ENCODE data around the gene FGF10.

FGF10 gene

DNA sequence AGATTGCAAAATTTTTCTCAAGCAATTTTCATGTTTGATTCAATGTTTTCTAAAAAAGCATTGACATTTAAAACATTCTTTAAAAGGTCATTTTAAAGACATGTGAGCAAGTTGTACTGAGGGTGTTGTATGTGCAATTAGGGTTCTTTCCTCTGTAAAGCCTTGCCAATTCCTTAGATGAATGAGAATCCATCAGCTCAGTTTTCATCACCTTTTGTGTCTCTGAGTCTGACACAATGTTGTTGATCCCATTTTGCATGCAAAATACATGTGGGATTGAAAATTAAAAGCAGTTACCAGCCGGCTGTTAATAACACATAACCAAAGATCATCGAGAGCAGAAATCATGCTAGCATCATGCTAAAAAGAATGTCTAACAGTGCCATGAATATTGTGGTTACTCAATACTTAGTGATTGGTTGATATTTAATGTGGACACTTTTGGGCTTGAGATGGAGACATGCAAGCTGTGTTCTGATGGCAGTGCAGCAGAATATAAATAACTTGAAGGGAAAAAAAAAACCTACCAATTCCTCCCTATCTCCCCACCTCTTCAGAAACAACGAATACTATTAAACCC, 57.7 kb downstream of the FGF10 start:
- no peaks in the 10 kb centered on the region for H3K27me3 ChIP-seq (replicated peaks; ENCODE audit: control insufficient read depth, insufficient read depth, low read length)
- DNase-seq (ENCODE audit: extremely low read depth, insufficient read length), result no peak
- H3K36me3 ChIP-seq (ENCODE audit: control insufficient read depth, insufficient read depth, low read length), result no peaks in the 10 kb centered on the region
- H3K4me3 ChIP-seq (replicated peaks; ENCODE audit: low read depth, low read length), result no peak overlapping the region
- TF ChIP-seq, protein P1, sequence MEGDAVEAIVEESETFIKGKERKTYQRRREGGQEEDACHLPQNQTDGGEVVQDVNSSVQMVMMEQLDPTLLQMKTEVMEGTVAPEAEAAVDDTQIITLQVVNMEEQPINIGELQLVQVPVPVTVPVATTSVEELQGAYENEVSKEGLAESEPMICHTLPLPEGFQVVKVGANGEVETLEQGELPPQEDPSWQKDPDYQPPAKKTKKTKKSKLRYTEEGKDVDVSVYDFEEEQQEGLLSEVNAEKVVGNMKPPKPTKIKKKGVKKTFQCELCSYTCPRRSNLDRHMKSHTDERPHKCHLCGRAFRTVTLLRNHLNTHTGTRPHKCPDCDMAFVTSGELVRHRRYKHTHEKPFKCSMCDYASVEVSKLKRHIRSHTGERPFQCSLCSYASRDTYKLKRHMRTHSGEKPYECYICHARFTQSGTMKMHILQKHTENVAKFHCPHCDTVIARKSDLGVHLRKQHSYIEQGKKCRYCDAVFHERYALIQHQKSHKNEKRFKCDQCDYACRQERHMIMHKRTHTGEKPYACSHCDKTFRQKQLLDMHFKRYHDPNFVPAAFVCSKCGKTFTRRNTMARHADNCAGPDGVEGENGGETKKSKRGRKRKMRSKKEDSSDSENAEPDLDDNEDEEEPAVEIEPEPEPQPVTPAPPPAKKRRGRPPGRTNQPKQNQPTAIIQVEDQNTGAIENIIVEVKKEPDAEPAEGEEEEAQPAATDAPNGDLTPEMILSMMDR (IDR thresholded peaks at IDR 0.05; ENCODE audit: insufficient read depth, low read length, poor library complexity, severe bottlenecking), result no peak

DNA sequence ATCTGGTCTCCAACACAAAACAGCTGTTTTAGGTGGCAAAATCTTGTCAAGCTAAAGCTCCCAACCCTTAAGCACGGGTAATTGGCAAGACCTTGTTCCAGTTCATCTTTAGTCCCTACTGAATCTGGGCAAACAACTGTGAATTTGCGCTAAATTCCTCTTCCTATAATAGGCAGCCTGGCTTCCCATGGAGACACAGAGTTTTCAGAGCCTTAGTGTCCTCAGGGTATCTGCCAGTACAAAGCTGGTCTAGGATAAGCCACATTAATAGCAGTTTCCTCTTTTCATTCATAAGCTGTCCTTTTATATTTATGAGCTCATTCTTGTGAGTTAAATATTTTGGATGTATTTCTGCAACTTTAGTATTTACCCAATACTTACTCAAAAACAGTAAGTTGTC, 59.5 kb downstream of the FGF10 start:
- TF ChIP-seq, protein P1 (IDR thresholded peaks at IDR 0.05; ENCODE audit: insufficient read depth, low read length, poor library complexity, severe bottlenecking), result no peak
- no peaks in the 10 kb centered on the region for H3K27me3 ChIP-seq (replicated peaks; ENCODE audit: control insufficient read depth, insufficient read depth, low read length)
- H3K4me3 ChIP-seq (replicated peaks; ENCODE audit: low read depth, low read length), result no peak overlapping the region
- no peak for DNase-seq (ENCODE audit: extremely low read depth, insufficient read length)
- no peaks in the 10 kb centered on the region for H3K36me3 ChIP-seq (ENCODE audit: control insufficient read depth, insufficient read depth, low read length)

DNA sequence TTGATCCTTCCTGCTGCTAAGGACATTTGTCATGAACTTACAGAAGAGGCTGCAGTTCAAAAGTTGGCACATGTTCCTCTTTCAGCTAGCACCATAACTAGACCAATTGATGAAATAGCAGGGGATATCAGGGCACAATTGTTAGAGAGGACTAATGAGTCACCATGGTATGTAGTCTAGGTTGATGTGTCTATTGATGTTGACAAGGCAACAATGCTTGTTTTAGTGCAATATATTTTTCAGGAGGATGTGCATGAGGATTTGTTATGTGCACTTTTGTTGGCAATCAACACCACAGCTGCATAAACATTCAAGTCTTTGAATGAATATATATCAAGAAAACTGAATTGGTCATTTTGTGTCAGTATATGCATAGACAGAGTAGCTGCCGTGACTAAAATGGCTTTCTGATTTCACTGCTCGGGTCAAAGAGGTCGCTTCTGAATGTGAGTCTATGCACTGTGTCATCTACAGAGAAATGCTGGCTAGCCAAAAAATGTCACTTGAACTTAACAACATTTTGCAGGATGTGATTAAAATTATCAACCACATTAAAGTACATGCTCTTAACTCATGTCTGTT, 68.0 kb downstream of the FGF10 start:
- TF ChIP-seq, protein P1 (IDR thresholded peaks at IDR 0.05; ENCODE audit: insufficient read depth, low read length, poor library complexity, severe bottlenecking), result no peak
- no peak overlapping the region for H3K4me3 ChIP-seq (replicated peaks; ENCODE audit: low read depth, low read length)
- H3K27me3 ChIP-seq (replicated peaks; ENCODE audit: control insufficient read depth, insufficient read depth, low read length), result no peaks in the 10 kb centered on the region
- DNase-seq (ENCODE audit: extremely low read depth, insufficient read length), result no peak
- no peaks in the 10 kb centered on the region for H3K36me3 ChIP-seq (ENCODE audit: control insufficient read depth, insufficient read depth, low read length)

DNA sequence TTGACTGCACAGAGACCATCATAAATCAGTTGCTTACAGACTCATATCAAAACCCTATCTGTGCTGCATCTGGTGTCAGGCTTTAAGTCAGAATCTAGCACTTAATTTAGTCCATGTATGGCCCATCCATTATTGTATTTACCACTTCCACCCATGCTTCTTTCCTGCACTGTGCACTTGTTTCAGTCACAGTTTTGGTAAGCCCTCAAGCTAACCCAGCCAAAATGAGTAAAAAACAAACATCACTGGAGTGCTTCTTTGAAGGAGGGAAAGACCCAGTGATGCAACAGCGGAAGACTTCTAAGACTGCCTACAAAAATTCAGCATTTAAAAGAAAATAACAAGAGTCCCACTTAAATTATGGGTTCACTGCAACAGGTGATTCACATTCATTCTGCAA, 69.0 kb downstream of the FGF10 start:
- no peak for DNase-seq (ENCODE audit: extremely low read depth, insufficient read length)
- Histone ChIP-seq H3K27me3 (replicated peaks; ENCODE audit: control insufficient read depth, insufficient read depth, low read length) (no peaks in the 10 kb centered on the region), H3K36me3 (ENCODE audit: control insufficient read depth, insufficient read depth, low read length) (no peaks in the 10 kb centered on the region), H3K4me3 (replicated peaks; ENCODE audit: low read depth, low read length) (no peak overlapping the region)
- TF ChIP-seq, protein P1 (IDR thresholded peaks at IDR 0.05; ENCODE audit: insufficient read depth, low read length, poor library complexity, severe bottlenecking), result no peak

DNA sequence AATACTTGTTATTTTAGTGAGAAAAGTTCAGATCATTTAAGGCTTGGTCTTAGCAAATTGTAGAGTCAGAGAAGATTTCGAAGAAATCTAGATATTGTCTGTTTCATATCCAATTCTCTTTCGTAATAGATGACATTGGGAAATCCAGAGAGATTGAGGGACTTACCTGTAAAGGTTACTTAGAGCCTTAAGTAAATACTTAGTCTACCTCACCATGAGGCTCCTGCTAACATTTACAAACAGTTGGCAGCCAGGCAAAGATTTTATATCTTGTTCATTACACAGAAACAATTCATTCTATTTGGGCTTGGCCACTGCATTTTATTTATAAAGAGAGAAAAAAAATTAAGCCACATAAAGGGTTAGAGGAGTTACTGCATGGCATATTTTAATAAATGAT, 70.3 kb downstream of the FGF10 start:
- no peak overlapping the region for H3K4me3 ChIP-seq (replicated peaks; ENCODE audit: low read depth, low read length)
- no peaks in the 10 kb centered on the region for H3K27me3 ChIP-seq (replicated peaks; ENCODE audit: control insufficient read depth, insufficient read depth, low read length)
- no peak for DNase-seq (ENCODE audit: extremely low read depth, insufficient read length)
- TF ChIP-seq, protein P1 (IDR thresholded peaks at IDR 0.05; ENCODE audit: insufficient read depth, low read length, poor library complexity, severe bottlenecking), result no peak
- H3K36me3 ChIP-seq (ENCODE audit: control insufficient read depth, insufficient read depth, low read length), result no peaks in the 10 kb centered on the region

DNA sequence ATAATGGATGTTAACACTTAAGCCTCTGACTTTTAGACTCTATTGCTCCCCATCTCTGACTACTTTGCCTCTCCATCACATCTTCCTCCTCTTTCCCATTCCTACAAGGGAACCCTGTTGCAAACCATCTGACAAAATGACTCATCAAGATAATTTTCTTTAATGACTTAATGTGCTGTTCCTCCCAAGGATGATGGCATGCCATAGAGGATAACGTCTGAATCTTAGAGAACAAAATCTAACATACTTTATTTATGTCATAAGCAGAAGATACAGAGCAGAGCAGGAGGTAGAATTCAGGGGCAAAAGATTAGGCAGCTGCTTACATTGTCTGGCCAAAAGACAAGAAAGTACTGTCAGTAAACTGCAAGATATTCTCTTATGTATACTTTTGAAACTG, 76.8 kb downstream of the FGF10 start:
- Histone ChIP-seq H3K27me3 (replicated peaks; ENCODE audit: control insufficient read depth, insufficient read depth, low read length) (no peaks in the 10 kb centered on the region), H3K36me3 (ENCODE audit: control insufficient read depth, insufficient read depth, low read length) (no peaks in the 10 kb centered on the region), H3K4me3 (replicated peaks; ENCODE audit: low read depth, low read length) (no peak overlapping the region)
- DNase-seq (ENCODE audit: extremely low read depth, insufficient read length), result no peak
- TF ChIP-seq, protein P1 (IDR thresholded peaks at IDR 0.05; ENCODE audit: insufficient read depth, low read length, poor library complexity, severe bottlenecking), result no peak
